Subcutaneous adipose tissue (tissue), 4 donors: ENCODE results near the gene TEDC1. TPM values are rescaled to one million over a fixed set of nuclear protein-coding genes. Genes with fewer than 3 reads are reported as not detected.

Source experiments
- CTCF ChIP-seq: fragments of 450-650 bp; IDR thresholded peaks from one replicate; pipeline ENCODE4 v1.5.1; 2016; ENCODE audit warnings: low read depth, mild to moderate bottlenecking, control low read depth, antibody characterized with exemption, moderate library complexity
- total RNA-seq, 4 donors: library from RNA; depleted of rRNA; stranded (reverse); fragments of >200 nt; gene quantifications; one replicate each; pipeline ENCODE4 v1.1.0, GENCODE V29; 2016

Gene TEDC1
- total RNA-seq, 4 donors from 2014 or later: 1.3 to 3.5 (median 2.1) TPM

GRCh38 chr14:105486974-105487448 is 4.0 kb upstream of the TEDC1 start:
- TF ChIP-seq CTCF: no peak

GRCh38 chr14:105487449-105487985 is 3.5 kb upstream of the TEDC1 start:
- no peak for TF ChIP-seq CTCF

DNA sequence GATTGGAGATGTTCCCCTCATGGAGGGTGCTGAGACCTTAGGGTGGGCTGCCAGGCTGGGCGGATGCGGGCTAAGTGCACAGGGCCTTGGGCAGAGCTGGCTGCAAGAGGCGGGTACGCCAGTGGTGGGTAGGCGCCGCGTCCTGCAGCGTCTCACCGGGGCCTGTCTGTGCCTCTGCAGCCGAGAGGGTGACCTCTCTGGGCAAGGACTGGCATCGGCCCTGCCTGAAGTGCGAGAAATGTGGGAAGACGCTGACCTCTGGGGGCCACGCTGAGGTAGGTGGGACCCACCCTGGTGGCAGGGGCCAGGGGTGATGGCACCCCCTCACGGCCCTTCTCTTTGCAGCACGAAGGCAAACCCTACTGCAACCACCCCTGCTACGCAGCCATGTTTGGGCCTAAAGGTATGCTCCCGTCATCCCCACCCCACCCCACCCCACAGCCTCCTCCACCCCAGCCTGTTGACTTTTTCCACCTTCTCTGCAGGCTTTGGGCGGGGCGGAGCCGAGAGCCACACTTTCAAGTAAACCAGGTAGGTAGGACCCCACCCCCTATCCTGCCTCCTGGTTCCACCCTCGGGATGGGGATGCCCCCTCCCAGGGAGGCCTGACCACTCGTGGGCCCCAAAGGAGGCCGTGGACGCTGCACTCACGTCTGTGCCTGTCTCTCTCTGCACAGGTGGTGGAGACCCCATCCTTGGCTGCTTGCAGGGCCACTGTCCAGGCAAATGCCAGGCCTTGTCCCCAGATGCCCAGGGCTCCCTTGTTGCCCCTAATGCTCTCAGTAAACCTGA is 2.9 kb upstream of the TEDC1 start:
- no peak for TF ChIP-seq CTCF

DNA sequence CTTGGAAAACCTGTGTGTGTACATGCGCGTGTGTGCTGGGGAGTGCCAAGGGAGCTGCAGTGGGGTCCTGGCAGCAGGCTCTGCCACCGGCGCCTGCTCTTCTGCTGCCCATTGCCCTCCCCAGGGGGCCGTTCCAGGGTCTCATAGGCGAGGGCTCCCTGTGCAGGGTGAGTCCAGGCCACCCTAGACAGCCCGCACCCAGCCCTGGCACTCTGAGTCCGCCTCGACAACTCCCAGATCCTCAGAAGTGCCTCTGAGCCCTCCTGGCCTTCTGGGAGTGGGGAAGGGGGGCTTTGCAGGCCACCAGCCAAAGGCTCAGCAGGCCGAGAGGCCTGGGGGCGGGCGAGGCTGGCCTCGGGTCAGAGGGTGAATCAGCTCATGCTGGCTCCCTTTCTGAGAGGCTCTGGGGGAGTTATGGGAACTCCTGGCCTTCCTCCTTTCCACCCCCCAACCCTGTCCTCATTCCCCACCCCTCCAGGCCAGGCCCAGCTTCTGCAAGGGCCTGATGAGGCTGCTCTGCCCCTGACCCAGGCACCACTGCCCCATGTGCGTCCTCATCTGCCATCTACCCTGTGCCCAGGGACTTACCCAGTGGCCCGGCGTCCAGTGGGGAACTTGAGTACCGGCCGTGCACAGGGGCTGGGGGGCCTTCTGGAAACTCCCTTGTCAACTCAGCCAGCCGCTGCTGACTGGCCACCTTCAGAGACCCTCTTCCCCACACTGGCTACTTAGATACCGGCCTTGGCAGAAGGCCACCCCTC is 2.1 kb upstream of the TEDC1 start:
- no peak for TF ChIP-seq CTCF

DNA sequence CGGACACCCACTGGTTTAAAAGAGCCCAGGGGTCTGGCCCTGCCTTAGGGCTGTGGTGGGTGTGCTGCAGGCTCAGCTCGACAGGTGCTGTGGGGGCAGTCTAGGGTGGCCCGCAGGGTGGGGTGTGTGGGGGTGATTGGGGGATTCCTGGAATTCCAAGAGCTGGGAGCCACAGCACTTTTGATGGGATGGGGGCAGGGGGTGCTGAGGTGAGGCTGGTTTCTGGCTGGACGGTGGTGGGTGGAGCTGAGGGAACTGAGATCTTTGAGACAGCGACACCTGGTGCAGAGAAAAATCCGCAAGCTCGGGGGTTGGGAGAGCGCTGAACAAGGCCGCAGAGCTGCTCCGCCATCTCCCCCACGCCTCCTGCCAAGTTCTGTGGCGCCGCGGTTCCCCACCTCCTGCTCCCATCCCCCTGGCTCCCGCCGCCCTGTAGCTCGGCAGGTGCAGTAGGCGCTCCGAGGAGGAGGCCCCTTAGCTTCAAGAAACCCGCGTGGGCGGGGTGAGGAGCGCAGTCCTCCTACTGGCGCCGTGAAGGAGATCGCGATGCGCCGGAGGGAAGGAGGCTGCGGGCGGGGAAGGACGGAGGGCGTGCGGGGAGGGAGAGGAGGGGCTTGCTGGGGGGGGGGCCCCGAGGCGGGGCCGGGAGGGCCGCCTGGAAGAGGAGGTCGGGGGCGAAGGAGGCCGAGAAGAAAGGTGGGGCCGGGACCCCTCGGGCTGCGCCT is 1.3 kb upstream of the TEDC1 start:
- no peak for TF ChIP-seq CTCF

- no peak for TF ChIP-seq CTCF
These were observed 827 bp upstream of the TEDC1 start for GRCh38 chr14:105490267-105490571.
